Esophagus muscularis mucosa (tissue), 4 donors: ENCODE data around the gene ZNF365. TPM values are rescaled to one million over a fixed set of nuclear protein-coding genes. Genes with fewer than 3 reads are reported as not detected.

Experiments
- DNase-seq: peaks from one replicate; pipeline ENCODE4 v3.0.0-alpha.2; 2017; ENCODE audit errors: extremely low spot score
- H3K27ac ChIP-seq, 4 donors: fragments of 200-600 bp; sonication (generic); replicated peaks in 1 of 4; 1 replicate in 3 of 4; 2 replicates in 1 of 4; pipeline ENCODE4 v1.5.1; 2016 to 2019; ENCODE audit warnings: mild to moderate bottlenecking in 1 of 4
- H3K27me3 ChIP-seq, 4 donors: fragments of 200-600 bp; sonication (generic); one replicate each; pipeline versions ENCODE4 v1.5.1 to v1.6.0; 2016 to 2019
- H3K36me3 ChIP-seq, 4 donors: fragments of 200-600 bp; sonication (generic); one replicate each; pipeline ENCODE4 v1.5.1; 2016 to 2019
- H3K4me1 ChIP-seq, 4 donors: fragments of 200-600 bp; sonication (generic); one replicate each; pipeline ENCODE4 v1.5.1; 2016 to 2019
- H3K4me3 ChIP-seq, 4 donors: fragments of 200-600 bp; sonication (generic); 1 replicate in 2 of 4; 2 replicates in 2 of 4; pipeline ENCODE4 v1.5.1; 2016 to 2019; ENCODE audit warnings: mild to moderate bottlenecking in 4 of 4, moderate library complexity in 1 of 4
- H3K9me3 ChIP-seq, 4 donors: fragments of 200-600 bp; sonication (generic); 1 replicate in 3 of 4; 2 replicates in 1 of 4; pipeline ENCODE4 v1.5.1; 2016 to 2019
- CTCF ChIP-seq, 3 experiments: fragments of 200-600 bp in 2 of 3; fragments of 450-650 bp in 1 of 3; sonication (generic) in 2 of 3; IDR thresholded peaks; one replicate each; pipeline ENCODE4 v1.5.1; 2017 to 2019; ENCODE audit warnings: antibody characterized with exemption in 3 of 3, mild to moderate bottlenecking in 2 of 3, moderate library complexity in 1 of 3
- EP300 ChIP-seq: sonication (generic); formaldehyde crosslinking; IDR thresholded peaks from one replicate; pipeline ENCODE4 v1.6.1; 2017; ENCODE audit warnings: antibody characterized with exemption
- POLR2A ChIP-seq: fragments of 450-650 bp; IDR thresholded peaks from one replicate; pipeline ENCODE4 v1.6.1; 2017; ENCODE audit warnings: antibody characterized with exemption, moderate library complexity, mild to moderate bottlenecking, low read depth
- POLR2AphosphoS5 ChIP-seq, 2 donors: sonication (generic); formaldehyde crosslinking; IDR thresholded peaks; one replicate each; pipeline ENCODE4 v1.6.1; 2017; ENCODE audit warnings: antibody characterized with exemption in 2 of 2
- WGBS: methylation state at CpG from one replicate; pipeline ENCODE4 v1.1.5; 2018; 5-methylcytosine and 5-hydroxymethylcytosine counted together
- intact Hi-C: fragments of 100-400 bp; cut with DNase I; formaldehyde crosslinking; loops from one replicate; pipeline ENCODE4 v1.15.1; 2023
- total RNA-seq, 4 donors: library from RNA; depleted of rRNA; stranded (reverse); fragments of >200 nt; gene quantifications; one replicate each; pipeline versions ENCODE4 v1.1.0 to v1.2.1, GENCODE V29; 2016

Gene ZNF365
- 1 to 10 TPM in 3 of 4 donors, under 1 TPM in 1; 0.50 to 2.5 (median 1.7) TPM for total RNA-seq

- Histone ChIP-seq H3K4me1 (peaks cover 3 to 16% (median 15%) of the 10 kb centered on the region in 4 donors), H3K9me3 (no peaks in the 10 kb centered on the region), H3K36me3 (no peaks in the 10 kb centered on the region), H3K27me3 (peaks cover 0 to 13% (median 0%) of the 10 kb centered on the region in 4 donors), H3K4me3 (peak within 1 kb of the TSS; percentile 61 to 77 (median 66)), H3K27ac (peak within 1 kb of the TSS; percentile 51 to 71 (median 58))
- no peak for DNase-seq
- intact Hi-C loops: no loop called here
- peak in 1 of 2 donors; percentile 7 for TF ChIP-seq POLR2AphosphoS5 (IDR thresholded peaks at IDR 0.05)
- TF ChIP-seq POLR2A: no peak
- TF ChIP-seq EP300: no peak
- TF ChIP-seq CTCF (IDR thresholded peaks at IDR 0.05): no peak
- 4% methylated on average over 20 of the region's 73 CpGs for WGBS
Observed at GRCh38 chr10:62373995-62374861, at the start of gene ZNF365. Gene ZNF365 (plus strand): TSS chr10:62374369. CDS start chr10:62376194, 1,825 bp downstream.

GRCh38 chr10:62326176-62326575, 48.0 kb upstream of the ZNF365 start:
- DNase-seq: no peak
- TF ChIP-seq POLR2A (no peak), CTCF (IDR thresholded peaks at IDR 0.05) (no peak), POLR2AphosphoS5 (IDR thresholded peaks at IDR 0.05) (no peak), EP300 (no peak)
- intact Hi-C loops: no loop called here
- H3K27me3 ChIP-seq: no peaks in the 10 kb centered on the region
- no peak overlapping the region for H3K27ac ChIP-seq
- H3K4me1 ChIP-seq: no peaks in the 10 kb centered on the region
- no peak overlapping the region for H3K4me3 ChIP-seq
- H3K36me3 ChIP-seq: no peaks in the 10 kb centered on the region
- WGBS: 57% methylated on average over 1 of the region's 1 CpG
- H3K9me3 ChIP-seq: no peaks in the 10 kb centered on the region

GRCh38 chr10:62327885-62328284, 46.3 kb upstream of the ZNF365 start:
- no peak for TF ChIP-seq EP300
- no peak for TF ChIP-seq CTCF (IDR thresholded peaks at IDR 0.05)
- TF ChIP-seq POLR2A: no peak
- Histone ChIP-seq H3K36me3 (no peaks in the 10 kb centered on the region), H3K4me3 (no peak overlapping the region), H3K27ac (no peak overlapping the region), H3K9me3 (peaks cover 0 to 4% (median 0%) of the 10 kb centered on the region in 4 donors), H3K27me3 (no peaks in the 10 kb centered on the region), H3K4me1 (no peaks in the 10 kb centered on the region)
- DNase-seq: no peak
- intact Hi-C loops: no loop called here
- WGBS: 61% methylated on average over 3 of the region's 3 CpGs

GRCh38 chr10:62330213-62330612, 44.0 kb upstream of the ZNF365 start:
- WGBS: 86% methylated on average over 1 of the region's 1 CpG
- Histone ChIP-seq H3K4me1 (no peaks in the 10 kb centered on the region), H3K4me3 (no peak overlapping the region), H3K27ac (no peak overlapping the region), H3K27me3 (no peaks in the 10 kb centered on the region), H3K9me3 (peaks cover 0 to 4% (median 0%) of the 10 kb centered on the region in 4 donors), H3K36me3 (no peaks in the 10 kb centered on the region)
- DNase-seq: no peak
- no peak for TF ChIP-seq CTCF (IDR thresholded peaks at IDR 0.05)
- TF ChIP-seq POLR2A: no peak
- no peak for TF ChIP-seq EP300
- no peak for TF ChIP-seq POLR2AphosphoS5 (IDR thresholded peaks at IDR 0.05)
- intact Hi-C loops: no loop called here
